ENCODE measurements around the gene PPM1D.
"Not testable (repeated sequence)": the region's sequence is repeated elsewhere in the genome, so short reads cannot be mapped to it uniquely, and the experiment has no call there.

PPM1D gene

GRCh38 chr17:60599620-60600489 lies at the start of gene PPM1D:
Gene PPM1D (plus strand): TSS chr17:60600193. CDS start chr17:60600415, 222 bp downstream.
- peak; percentile 99 for DNase-seq

DNA sequence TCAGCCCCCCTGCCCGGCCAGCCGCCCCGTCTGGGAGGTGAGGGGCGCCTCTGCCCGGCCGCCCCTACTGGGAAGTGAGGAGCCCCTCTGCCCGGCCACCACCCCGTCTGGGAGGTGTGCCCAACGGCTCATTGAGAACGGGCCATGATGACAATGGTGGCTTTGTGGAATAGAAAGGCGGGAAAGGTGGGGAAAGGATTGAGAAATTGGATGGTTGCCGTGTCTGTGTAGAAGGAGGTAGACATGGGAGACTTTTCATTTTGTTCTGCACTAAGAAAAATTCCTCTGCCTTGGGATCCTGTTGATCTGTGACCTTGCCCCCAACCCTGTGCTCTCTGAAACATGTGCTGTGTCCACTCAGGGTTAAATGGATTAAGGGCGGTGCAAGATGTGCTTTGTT lies 47.7 kb upstream of the PPM1D start:
- not testable (repeated sequence) for DNase-seq

- peak; percentile 82 for DNase-seq
Observed at GRCh38 chr17:60554377-60554788, 45.6 kb upstream of the PPM1D start.

DNA sequence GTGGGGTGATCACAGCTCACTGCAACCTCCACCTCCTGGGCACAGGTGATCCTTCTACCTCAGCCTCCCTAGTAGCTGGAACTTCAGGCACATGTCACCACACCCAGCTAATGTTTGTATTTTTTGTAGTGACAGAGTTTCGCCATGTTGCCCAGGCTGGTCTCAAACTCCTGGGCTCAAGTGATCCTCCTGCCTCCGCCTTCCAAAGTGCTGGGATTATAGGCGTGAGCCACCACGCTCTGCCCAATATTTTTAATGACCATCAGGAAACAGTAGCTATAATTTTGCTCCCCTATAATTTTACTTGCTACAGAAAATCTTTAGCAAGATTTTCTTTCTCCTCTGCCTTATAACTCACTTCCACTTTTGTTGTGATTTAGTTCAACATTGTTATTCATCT lies 44.2 kb upstream of the PPM1D start:
- no peak for DNase-seq

DNA sequence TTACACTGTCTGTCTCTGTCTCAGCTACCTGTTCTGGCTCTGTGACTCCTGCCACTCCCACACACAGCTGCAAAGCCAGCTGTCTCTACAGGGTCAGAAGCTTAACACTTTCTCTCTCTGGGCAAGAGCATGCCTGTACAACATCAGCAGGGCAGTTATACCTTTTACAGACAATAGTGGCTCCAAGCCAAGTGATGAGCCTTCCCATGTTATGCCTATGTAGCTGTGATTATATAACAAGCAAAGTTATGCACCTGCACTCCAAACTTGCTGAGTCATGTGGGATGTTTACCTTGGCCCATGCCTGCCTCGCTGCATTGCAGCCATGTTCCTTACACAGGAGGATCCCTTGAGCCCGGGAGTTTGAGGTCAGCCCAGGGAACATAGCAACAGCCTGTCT lies 42.2 kb upstream of the PPM1D start:
- no peak for DNase-seq

- DNase-seq, result no peak
Observed at GRCh38 chr17:60559659-60559994, 40.4 kb upstream of the PPM1D start.

GRCh38 chr17:60559995-60560859 lies 39.8 kb upstream of the PPM1D start:
- DNase-seq, result no peak

DNA sequence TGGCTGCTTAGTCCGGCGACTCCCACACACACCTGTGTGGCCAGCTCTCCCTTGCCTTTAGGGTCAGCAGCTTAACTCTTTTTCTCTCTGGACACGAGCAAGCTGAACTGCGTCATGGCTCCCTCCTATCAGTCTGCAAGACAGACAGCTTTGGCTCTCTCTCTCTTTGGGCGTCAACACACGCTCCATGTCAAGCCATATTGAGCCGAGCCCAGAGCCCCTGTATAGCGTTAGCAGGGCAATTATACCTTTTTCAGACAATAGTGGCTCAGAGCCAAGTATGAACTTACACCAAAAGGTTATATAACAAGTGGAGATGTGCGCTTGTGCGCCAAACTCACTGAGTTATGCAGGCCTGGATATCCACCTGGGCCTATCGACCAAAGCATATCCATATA lies 39.1 kb upstream of the PPM1D start:
- no peak for DNase-seq

- DNase-seq, result no peak
Observed at GRCh38 chr17:60562421-60562820, 37.6 kb upstream of the PPM1D start.

DNA sequence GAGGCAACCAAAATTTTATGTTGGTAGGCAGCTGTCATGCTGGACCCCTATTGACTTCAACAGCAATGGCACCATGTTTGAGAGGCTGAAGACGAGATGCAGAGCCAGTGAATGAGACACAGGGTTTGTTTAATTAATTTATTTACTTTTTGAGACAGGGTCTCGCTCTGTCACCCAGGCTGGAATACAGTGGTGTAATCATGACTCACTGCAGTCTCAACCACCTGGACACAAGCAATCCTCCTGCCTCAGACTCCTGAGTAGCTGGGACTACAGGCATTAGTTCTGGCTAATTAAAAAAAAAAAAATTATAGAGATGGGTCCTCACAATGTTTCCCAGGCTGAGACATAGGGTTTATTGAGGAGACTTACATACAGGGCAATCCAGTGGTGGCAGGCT lies 36.2 kb upstream of the PPM1D start:
- DNase-seq, result no peak

DNA sequence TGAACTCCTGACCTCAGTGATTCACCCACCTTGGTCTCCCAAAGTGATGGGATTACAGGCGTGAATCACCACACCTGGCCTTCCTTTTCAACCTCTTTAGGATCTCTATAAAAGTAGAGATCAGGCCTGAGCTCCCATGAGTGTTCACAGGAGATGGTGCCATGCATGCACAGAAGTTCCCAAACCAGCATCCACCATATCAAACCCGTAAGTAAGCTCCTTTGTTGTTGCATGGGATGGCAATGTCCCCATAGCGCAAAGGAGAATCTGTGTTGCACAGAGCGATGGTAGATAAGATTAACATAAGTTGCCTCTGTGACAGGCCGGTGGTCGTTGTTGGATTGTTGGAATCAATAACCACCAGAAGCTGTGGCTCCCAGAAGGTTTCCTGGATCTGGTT lies 34.8 kb upstream of the PPM1D start:
- no peak for DNase-seq

DNA sequence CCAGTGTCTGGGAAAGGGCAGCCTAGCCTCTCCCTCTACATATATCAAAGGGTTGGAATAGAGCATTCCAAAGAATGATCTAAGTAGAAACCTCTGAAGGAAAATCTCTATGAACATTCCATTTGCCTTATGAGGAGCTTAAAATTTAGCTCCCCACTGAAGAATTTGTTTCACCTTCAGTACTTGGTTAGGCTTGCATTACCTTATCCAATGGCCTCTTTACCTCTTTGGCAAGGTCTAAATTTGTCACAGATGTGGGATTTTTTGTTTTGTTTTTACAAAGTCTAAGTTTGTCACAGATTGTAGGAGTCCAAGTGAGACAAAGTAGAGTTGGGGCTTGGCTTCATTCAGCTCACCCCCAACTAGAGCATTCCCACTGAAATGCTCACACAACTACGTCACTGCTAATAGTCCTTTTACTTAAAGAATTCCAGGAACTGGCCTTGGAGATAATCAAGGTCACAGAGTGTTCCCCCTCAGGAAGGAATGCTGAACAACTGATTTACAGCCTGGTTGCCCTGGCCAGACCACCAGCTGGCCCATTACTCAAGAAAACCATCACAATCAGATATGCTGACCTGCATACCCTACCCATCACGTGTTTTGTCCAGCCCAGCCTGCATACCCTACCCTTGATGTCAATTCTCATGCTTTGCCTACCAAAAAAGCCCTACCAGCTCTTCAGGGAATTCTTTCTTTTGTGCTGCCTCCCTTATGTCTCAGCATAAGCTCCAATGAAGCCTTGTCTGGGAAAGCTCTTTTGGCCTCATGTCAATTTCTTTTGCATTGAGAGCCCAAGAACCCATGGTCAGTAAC lies 26.5 kb upstream of the PPM1D start:
- peak; percentile 77 for DNase-seq

DNA sequence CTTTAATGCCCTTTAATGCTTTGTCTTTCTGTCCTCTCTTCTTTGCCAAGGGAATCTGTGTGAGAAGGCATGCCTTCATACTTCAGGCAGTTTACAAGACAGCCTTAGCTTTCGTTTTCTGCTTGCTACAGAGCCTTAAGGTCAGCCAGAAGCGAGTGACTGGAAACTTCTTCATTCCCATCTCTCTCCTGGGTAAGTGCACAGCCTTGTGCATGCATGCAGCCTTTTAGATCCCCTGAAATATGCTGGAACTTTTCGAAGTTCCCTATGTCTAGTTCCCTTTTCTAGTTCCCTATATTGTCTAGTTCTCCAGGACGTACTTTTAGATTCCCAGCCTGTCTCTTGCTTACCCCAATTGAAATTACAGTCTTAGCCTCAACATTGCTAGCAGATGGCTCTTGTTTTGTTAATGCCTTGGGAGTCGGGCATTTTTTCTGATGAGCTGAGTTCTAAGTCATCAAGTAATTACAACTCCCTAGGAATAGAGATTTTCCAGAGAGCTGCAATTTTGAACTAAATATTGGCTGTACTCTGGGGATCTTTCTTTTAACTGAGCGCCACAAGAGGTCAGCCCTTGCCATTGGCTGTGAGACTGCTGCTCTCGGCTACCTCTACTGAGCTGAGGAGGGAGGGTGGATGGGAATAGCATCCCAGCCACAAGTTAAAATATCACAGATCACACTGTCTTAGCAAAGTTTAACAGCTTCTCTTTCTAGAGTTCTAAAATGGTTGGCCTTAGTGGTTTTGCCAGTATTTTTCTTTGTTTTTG lies 22.7 kb upstream of the PPM1D start:
- DNase-seq, result peak; percentile 58

DNA sequence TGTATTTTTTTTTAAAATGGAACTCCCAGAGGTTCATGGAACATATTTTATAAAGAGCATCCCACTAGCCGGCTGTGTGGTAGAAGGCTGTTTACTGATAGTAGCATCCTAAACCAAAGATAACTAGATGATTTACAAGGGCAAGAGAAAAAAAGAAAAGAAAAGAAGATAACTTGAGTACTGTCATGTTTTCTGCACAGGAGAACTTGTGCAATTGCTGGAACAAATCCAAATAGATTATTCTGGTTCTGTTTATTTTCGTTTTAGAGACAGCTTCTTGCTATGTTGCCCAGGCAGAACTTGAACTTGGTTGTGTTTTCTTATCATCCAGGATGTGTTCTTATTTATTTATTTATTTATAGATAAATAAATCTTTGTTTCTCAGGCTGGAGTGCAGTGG lies 20.9 kb upstream of the PPM1D start:
- DNase-seq, result peak; percentile 20

DNA sequence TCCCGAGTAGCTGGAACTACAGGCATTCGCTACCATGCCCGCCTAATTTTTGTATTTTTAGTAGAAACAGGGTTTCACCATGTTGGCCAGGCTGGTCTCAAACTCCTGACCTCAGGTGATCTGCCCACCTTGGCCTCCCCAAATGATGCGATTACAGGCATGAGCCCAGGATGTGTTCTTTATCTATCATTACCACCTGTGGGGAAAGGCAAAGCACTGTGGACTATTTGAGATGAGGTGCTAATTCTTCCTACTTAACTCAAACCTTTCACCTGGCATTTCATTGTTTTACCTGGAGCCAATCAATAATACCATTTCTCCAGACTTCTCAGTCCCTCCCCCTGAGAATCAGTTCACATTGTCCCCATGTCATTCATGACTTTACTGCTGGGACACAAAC lies 20.4 kb upstream of the PPM1D start:
- DNase-seq, result no peak

GRCh38 chr17:60583008-60583407 lies 17.0 kb upstream of the PPM1D start:
- no peak for DNase-seq

GRCh38 chr17:60585887-60586286 lies 14.1 kb upstream of the PPM1D start:
- no peak for DNase-seq

GRCh38 chr17:60586288-60586974 lies 13.6 kb upstream of the PPM1D start:
- no peak for DNase-seq

GRCh38 chr17:60590070-60590469 lies 9.9 kb upstream of the PPM1D start:
- DNase-seq, result no peak

- no peak for DNase-seq
Observed at GRCh38 chr17:60592750-60593149, 7.2 kb upstream of the PPM1D start.

GRCh38 chr17:60593441-60594036 lies 6.5 kb upstream of the PPM1D start:
- DNase-seq, result not testable (repeated sequence)
